ENCODE measurements around the gene FBXL5. TPM values are rescaled to one million over a fixed set of nuclear protein-coding genes. Genes with fewer than 3 reads are reported as not detected.

Gene FBXL5
- total RNA-seq, 1 experiment from 2014 or later = 69.6 TPM

DNA sequence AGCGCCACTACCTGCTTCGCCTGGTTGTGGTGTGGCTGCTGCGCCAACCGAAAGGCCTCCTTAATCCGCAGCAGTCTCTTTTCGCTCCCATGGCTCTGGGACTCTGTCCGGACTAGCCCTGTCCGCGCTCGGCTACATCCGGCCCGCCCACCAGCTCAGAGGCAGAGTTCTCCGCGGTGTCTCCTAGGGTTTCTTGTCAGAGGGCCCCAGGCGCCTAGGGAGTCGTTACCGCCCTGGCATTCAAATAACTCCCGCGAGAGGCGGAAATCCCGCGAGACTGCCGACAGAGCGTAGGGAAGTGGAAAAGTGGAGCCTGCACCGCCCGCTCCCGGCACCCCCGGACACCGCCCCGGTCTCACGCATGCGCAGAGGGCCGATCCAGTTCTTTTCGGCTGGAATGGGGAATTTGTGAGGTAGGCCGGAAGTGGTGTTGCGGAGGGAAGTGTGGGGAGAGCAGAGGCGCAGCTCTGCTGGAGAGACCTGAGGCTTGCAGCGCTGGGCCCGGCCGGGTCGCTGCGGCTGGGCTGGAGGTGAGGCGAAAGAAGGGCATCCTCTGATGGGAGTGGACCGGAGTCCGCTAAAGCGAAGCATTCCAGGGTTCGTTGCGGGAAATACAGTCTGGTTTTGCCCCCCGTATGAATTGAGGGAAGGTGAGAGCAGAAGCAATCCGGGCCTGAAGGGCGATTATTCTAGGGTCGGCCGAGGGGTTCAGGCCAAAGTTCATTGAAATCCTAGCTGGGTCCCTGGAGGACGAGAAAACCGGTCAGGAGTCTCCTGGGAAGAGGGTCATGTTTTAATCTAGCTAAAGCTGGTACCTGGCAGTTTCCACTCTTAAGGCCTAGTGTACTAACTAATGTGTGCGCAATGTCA, 26.4 kb upstream of the FBXL5 start, which contains the start of gene FAM200B (continued):
- no peak for TF ChIP-seq IRF1 (CRISPR knock-in tag; IDR thresholded peaks at IDR 0.05)
- TF ChIP-seq, protein P1, sequence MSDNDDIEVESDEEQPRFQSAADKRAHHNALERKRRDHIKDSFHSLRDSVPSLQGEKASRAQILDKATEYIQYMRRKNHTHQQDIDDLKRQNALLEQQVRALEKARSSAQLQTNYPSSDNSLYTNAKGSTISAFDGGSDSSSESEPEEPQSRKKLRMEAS (CRISPR knock-in tag; IDR thresholded peaks at IDR 0.05) = peak; percentile 73; the same call in 1 of the 2 replicates
- TF ChIP-seq, protein P2, sequence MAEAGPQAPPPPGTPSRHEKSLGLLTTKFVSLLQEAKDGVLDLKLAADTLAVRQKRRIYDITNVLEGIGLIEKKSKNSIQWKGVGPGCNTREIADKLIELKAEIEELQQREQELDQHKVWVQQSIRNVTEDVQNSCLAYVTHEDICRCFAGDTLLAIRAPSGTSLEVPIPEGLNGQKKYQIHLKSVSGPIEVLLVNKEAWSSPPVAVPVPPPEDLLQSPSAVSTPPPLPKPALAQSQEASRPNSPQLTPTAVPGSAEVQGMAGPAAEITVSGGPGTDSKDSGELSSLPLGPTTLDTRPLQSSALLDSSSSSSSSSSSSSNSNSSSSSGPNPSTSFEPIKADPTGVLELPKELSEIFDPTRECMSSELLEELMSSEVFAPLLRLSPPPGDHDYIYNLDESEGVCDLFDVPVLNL (CRISPR knock-in tag; IDR thresholded peaks at IDR 0.05; ENCODE audit: borderline replicate concordance, low read depth) = peak; percentile 98
- TF ChIP-seq MLX (CRISPR knock-in tag; IDR thresholded peaks at IDR 0.05) = no peak
- TF ChIP-seq ATF3 (CRISPR knock-in tag; conservative IDR thresholded peaks at IDR 0.05) = no peak
- no peak for TF ChIP-seq ZNF219 (CRISPR knock-in tag; IDR thresholded peaks at IDR 0.05; ENCODE audit: borderline replicate concordance)
- no peak for TF ChIP-seq SMAD4 (CRISPR knock-in tag; IDR thresholded peaks at IDR 0.05)
- TF ChIP-seq ELF4 (CRISPR knock-in tag; IDR thresholded peaks at IDR 0.05; ENCODE audit: low read depth) = no peak
- TF ChIP-seq FOXJ3 (CRISPR knock-in tag; IDR thresholded peaks at IDR 0.05; ENCODE audit: borderline replicate concordance) = no peak
- peak; percentile 100 for TF ChIP-seq MYBL2 (CRISPR knock-in tag; IDR thresholded peaks at IDR 0.05)
- TF ChIP-seq KAT7 (CRISPR knock-in tag; IDR thresholded peaks at IDR 0.05; ENCODE audit: borderline replicate concordance) = peak; percentile 94
- no peak for TF ChIP-seq NFE2L1 (CRISPR knock-in tag; IDR thresholded peaks at IDR 0.05)
- TF ChIP-seq NR1H2 (CRISPR knock-in tag; IDR thresholded peaks at IDR 0.05) = no peak
- peak; percentile 76 for TF ChIP-seq TEAD1 (CRISPR knock-in tag; IDR thresholded peaks at IDR 0.05)
- TF ChIP-seq, protein P3, sequence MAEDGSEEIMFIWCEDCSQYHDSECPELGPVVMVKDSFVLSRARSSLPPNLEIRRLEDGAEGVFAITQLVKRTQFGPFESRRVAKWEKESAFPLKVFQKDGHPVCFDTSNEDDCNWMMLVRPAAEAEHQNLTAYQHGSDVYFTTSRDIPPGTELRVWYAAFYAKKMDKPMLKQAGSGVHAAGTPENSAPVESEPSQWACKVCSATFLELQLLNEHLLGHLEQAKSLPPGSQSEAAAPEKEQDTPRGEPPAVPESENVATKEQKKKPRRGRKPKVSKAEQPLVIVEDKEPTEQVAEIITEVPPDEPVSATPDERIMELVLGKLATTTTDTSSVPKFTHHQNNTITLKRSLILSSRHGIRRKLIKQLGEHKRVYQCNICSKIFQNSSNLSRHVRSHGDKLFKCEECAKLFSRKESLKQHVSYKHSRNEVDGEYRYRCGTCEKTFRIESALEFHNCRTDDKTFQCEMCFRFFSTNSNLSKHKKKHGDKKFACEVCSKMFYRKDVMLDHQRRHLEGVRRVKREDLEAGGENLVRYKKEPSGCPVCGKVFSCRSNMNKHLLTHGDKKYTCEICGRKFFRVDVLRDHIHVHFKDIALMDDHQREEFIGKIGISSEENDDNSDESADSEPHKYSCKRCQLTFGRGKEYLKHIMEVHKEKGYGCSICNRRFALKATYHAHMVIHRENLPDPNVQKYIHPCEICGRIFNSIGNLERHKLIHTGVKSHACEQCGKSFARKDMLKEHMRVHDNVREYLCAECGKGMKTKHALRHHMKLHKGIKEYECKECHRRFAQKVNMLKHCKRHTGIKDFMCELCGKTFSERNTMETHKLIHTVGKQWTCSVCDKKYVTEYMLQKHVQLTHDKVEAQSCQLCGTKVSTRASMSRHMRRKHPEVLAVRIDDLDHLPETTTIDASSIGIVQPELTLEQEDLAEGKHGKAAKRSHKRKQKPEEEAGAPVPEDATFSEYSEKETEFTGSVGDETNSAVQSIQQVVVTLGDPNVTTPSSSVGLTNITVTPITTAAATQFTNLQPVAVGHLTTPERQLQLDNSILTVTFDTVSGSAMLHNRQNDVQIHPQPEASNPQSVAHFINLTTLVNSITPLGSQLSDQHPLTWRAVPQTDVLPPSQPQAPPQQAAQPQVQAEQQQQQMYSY (CRISPR knock-in tag; IDR thresholded peaks at IDR 0.05) = no peak; the same call in 1 of the 2 replicates
- no peak for TF ChIP-seq PRRX2 (CRISPR knock-in tag; IDR thresholded peaks at IDR 0.05)
- TF ChIP-seq, protein P4, sequence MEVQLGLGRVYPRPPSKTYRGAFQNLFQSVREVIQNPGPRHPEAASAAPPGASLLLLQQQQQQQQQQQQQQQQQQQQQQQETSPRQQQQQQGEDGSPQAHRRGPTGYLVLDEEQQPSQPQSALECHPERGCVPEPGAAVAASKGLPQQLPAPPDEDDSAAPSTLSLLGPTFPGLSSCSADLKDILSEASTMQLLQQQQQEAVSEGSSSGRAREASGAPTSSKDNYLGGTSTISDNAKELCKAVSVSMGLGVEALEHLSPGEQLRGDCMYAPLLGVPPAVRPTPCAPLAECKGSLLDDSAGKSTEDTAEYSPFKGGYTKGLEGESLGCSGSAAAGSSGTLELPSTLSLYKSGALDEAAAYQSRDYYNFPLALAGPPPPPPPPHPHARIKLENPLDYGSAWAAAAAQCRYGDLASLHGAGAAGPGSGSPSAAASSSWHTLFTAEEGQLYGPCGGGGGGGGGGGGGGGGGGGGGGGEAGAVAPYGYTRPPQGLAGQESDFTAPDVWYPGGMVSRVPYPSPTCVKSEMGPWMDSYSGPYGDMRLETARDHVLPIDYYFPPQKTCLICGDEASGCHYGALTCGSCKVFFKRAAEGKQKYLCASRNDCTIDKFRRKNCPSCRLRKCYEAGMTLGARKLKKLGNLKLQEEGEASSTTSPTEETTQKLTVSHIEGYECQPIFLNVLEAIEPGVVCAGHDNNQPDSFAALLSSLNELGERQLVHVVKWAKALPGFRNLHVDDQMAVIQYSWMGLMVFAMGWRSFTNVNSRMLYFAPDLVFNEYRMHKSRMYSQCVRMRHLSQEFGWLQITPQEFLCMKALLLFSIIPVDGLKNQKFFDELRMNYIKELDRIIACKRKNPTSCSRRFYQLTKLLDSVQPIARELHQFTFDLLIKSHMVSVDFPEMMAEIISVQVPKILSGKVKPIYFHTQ (CRISPR knock-in tag; IDR thresholded peaks at IDR 0.05) = no peak
- no peak for TF ChIP-seq STAT6 (CRISPR knock-in tag; conservative IDR thresholded peaks at IDR 0.05; ENCODE audit: low read depth)
- TF ChIP-seq ZMAT4 (CRISPR knock-in tag; IDR thresholded peaks at IDR 0.05) = no peak
- TF ChIP-seq ATF1 (CRISPR knock-in tag; IDR thresholded peaks at IDR 0.05) = no peak
- no peak for TF ChIP-seq ZBTB21 (CRISPR knock-in tag; IDR thresholded peaks at IDR 0.05; ENCODE audit: borderline replicate concordance)
- no peak for TF ChIP-seq PREB (CRISPR knock-in tag; IDR thresholded peaks at IDR 0.05; ENCODE audit: borderline replicate concordance)
- no peak; the same call in 1 of the 2 replicates for TF ChIP-seq SP1 (CRISPR knock-in tag; conservative IDR thresholded peaks at IDR 0.05)
